Prostate gland (tissue), 2 donors: ENCODE results near the gene CCSER2.

ENCODE experiments used
- POLR2A ChIP-seq: fragments of 450-650 bp; IDR thresholded peaks from one replicate; pipeline ENCODE4 v1.6.1; 2016; ENCODE audit warnings: antibody characterized with exemption, mild to moderate bottlenecking
- POLR2AphosphoS5 ChIP-seq: sonication (generic); formaldehyde crosslinking; IDR thresholded peaks from one replicate; pipeline ENCODE4 v1.6.1; 2017; ENCODE audit warnings: antibody characterized with exemption
- TF ChIP-seq, protein P1 (sequence below), 4 experiments: fragments of 200-600 bp in 2 of 4; fragments of 450-650 bp in 2 of 4; sonication (generic) in 2 of 4; IDR thresholded peaks; 1 replicate in 3 of 4; 2 replicates in 1 of 4; pipeline ENCODE4 v1.5.1; 2016 to 2019; ENCODE audit warnings: antibody characterized with exemption in 4 of 4, mild to moderate bottlenecking in 2 of 4, moderate library complexity in 2 of 4

DNA sequence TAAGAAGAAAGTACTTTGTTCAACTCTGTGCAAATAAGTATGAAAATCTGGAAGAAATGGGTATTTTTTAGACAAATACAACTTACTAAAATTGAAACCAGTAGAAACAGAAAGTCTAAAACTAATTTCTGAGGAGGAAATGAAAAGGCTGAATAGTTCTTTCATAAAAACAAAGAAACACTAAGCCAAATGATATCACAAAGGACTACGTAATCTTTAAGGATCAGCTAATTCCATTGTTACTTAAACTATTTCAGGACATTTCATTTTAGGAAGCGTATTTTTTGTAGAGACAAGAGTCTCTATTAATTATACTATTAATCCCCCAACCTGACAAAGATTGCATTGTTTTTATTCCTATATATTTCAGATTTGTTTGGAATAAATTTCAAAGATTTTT lies 11.2 kb upstream of the CCSER2 start:
- TF ChIP-seq POLR2A (no peak), POLR2AphosphoS5 (no peak)
- TF ChIP-seq, protein P1, sequence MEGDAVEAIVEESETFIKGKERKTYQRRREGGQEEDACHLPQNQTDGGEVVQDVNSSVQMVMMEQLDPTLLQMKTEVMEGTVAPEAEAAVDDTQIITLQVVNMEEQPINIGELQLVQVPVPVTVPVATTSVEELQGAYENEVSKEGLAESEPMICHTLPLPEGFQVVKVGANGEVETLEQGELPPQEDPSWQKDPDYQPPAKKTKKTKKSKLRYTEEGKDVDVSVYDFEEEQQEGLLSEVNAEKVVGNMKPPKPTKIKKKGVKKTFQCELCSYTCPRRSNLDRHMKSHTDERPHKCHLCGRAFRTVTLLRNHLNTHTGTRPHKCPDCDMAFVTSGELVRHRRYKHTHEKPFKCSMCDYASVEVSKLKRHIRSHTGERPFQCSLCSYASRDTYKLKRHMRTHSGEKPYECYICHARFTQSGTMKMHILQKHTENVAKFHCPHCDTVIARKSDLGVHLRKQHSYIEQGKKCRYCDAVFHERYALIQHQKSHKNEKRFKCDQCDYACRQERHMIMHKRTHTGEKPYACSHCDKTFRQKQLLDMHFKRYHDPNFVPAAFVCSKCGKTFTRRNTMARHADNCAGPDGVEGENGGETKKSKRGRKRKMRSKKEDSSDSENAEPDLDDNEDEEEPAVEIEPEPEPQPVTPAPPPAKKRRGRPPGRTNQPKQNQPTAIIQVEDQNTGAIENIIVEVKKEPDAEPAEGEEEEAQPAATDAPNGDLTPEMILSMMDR (IDR thresholded peaks at IDR 0.05) = no peak
